DOHH2 (cell line): ENCODE measurements around the gene PYURF.

Experiments
- CTCF ChIP-seq: fragments of 200-600 bp; sonication (generic); IDR thresholded peaks from one replicate; pipeline ENCODE4 v1.5.1; 2014; ENCODE audit warnings: antibody characterized with exemption, mild to moderate bottlenecking, low read depth, low read length; ENCODE audit not compliant: poor library complexity, severe bottlenecking
- EZH2phosphoT487 ChIP-seq: fragments of 200-600 bp; sonication (generic); IDR thresholded peaks from 2 replicates; pipeline ENCODE4 v1.6.1; 2017; ENCODE audit warnings: borderline replicate concordance, mild to moderate bottlenecking, antibody characterized with exemption, low read length, moderate library complexity, mixed read lengths

GRCh38 chr4:88533088-88533790, 9.7 kb upstream of the PYURF start:
- TF ChIP-seq CTCF (no peak), EZH2phosphoT487 (no peak)
